GM15510 (cell line): ENCODE data around the gene FBXL13.

Experiments
- POLR2A ChIP-seq: IDR thresholded peaks from 3 replicates; pipeline ENCODE4 v1.6.1; 2011; ENCODE audit warnings: borderline replicate concordance; ENCODE audit not compliant: insufficient read length; ENCODE audit errors: extremely low read depth

Gene FBXL13

DNA sequence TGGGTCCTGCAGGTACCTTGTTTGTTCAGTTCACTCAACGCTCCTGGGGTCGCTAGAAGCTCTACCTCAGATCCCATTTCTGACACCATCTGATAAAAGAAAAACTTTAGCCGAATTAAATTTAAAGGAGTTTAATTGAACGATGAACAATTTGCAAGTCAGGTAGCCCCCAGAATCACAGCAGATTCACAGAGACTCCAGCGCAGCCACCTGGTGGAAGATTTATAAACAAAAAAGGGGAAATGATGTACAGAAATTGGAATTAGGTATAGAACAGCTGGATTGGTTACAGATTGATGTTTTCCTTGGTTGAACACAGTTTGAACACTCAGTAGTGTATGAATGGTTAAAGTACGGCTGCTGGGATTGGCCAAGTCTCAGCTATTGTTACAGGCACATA lies 23.1 kb downstream of the FBXL13 start:
- TF ChIP-seq POLR2A = no peak

DNA sequence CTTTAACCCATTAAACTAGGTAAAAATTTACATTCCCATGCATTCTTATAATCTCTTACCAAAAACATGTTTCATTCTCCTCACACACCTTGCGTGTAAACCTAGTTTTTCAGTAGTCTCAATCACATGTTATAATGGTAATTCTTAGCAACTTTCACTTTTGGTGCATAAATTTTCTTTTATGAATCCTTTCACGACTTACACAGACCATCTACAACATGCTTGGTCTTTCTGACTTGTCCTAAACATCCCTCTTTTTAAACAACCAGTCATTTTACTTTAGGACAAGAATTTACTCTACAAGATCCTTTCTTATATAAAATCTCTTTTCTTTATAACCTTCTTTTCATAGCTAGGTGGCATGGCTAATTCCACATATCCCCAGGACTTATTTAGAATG lies 25.8 kb downstream of the FBXL13 start:
- no peak for TF ChIP-seq POLR2A

DNA sequence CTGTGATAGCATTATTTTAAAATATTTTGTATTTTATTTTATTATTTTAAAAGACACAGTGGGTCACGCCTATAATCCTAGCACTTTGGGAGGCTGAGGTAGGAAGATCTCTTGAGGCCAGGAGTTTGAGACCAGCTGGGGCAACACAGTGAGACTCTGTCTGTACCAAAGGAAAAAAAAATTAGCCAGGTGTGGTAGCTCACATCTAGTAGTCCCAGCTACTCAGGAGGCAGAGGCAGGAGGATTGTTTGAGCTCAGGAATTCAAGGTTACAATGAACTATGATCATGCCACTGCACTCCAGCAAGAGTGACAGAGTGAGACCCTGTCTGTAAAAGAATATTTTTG lies 37.1 kb downstream of the FBXL13 start:
- no peak for TF ChIP-seq POLR2A

DNA sequence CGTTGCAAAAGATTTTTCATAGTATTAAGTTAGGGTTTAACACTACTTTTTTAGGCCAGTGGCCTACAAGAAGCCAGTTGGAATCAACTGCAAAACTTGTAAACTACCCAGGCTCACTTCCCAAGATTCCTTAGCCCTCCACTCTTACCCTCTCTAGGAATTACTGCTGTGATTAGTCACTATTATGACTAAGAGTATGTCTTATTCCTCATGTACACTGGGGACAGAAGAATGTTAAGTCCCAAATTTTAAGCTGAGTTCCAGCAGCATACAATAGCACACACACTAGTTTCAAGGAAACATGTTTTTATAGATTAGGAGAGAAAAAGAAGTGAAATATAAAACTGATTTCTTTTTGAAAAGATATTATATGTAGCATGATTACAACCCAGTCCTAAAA lies 42.8 kb downstream of the FBXL13 start:
- no peak for TF ChIP-seq POLR2A

DNA sequence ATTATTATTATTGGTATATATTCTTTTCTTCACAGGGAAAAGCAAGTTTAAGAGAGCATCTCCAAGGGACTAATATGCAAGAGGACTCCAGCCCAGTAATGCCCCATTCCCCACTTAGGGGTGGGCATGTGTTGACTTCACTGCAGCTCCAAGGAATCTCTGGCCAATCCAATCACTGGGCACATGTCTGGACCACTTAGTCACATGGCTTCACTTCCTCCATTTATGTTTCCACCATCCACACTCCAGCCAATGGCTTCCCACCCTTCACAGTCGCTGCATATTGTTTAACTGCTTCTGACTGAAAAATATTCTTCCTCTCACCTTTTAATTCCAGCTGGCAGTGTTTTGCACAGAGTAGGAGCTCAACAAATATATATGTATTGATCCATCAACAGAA lies 43.6 kb downstream of the FBXL13 start:
- TF ChIP-seq POLR2A = no peak

DNA sequence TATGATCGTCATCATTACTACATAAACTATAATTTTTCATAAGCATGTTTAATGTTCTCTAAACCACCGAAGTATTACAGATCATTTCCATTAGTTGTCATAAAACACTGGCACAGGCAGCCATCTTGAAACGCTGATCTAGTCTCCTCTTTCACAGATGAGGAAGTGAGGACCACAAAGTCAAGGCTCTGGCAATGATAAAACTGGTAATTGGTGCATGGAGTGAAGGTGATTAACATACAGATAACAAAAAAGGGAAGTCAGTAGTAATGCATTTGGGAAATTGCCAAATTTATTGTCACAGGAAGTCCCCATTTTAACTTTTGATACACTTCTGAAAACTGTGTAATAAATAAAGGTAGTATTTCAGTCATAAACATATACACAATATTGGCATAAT lies 49.3 kb downstream of the FBXL13 start:
- TF ChIP-seq POLR2A = no peak

DNA sequence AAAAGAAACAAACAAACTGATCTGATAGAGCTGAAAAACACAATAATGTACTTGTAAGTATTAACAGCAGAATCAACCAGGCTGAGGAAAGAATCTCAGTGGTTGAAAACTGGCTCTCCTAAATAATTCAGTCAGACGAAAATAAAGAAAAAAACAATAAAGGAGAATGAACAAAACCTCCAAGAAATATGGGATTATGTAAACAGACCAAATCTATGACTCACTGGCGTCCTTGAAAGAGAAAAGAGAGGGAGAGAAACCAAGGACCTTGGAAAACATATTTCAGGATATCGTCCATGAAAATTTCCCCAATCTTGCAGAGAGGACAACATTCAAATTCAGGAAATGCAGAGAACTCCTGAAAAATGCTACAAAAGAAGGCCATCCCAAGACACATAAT lies 62.9 kb downstream of the FBXL13 start:
- no peak for TF ChIP-seq POLR2A

DNA sequence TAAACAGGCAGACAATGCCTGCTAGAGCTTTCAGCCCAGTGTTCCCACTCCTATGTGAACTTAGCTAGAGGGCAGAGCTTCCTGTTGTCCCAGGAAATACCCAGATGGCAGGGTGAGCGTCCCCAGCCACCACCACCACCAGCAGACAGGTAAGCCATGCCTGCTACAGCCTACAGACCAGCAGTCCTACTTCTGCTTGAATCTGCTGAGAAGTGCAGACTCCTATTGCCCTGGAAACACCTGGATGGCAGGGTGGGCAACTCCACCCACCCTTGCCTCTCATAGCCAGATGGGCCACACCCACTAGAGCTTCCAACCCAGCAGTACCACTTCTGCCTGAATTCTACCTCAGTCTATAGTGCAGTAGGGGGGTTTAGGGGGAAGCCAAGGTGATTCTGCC lies 64.4 kb downstream of the FBXL13 start:
- no peak for TF ChIP-seq POLR2A

DNA sequence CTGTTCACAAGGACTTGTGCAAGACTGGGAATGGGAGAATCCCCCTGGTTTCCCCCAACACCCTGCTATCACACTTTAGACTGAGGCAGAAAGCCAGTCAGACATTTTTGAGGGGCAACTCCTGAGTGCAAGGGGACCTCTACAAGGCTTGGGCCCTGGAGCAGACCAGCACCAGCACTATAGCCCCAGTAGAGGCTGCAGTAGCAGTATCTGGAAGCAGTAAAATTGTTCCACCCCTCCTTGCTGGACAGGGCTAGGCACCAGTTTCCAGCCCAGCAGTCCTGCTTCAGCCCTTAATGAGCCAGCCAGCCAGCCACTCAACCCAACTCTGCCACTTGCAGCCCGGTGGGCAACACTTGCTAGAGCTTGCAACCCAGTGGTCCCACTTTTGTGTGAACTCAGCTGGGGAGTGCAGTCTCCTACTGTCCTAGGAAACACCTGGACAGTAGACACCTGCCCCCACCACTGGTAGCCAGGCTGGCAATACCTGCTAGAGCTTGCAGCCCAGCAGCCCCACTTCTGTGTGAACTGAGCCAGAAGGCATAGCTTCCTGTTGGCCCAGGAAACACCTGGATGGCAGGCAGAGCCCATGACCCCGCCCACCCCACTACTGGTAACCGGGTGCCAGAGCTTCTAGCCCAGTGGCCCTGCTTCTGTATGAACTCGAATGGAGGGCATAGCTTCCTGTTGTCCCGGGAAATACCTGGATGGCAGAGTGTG lies 65.0 kb downstream of the FBXL13 start:
- no peak for TF ChIP-seq POLR2A

DNA sequence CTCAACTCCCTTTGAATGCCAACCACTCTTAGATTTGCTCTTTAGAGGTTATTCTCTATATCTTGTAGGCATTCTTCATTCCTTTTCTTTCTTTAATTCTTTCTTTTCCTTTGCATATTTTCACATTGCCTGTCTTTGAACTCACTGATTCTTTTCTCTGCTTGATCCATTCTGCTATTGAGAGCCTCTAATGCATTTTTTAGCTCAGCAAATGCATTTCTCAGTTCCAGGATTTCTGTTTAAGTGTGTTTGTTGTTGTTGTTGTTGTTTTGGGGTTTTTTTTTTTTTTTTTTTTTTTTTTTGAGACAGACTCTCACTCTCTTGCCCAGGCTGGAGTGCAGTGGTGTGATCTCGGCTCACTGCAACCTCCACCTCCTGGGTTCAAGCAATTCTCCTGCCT lies 71.6 kb downstream of the FBXL13 start:
- no peak for TF ChIP-seq POLR2A

DNA sequence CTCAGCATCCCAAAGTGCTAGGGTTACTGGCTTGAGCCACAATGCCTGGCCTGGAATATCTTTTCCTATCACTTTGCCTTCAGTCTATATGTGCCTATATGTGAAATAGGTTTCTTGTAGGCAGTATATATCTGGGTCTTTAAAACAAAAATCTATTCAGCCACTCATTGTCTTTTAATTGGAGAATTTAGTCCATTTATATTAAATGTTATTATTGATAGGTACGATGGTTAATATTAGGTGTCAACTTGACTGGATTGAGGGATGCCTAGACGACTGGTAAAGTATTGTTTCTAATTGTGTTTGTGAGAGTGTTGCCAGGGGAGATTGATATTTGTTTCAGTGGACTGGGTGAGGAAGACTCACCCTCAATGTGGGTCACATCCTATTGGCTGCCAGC lies 73.4 kb downstream of the FBXL13 start:
- no peak for TF ChIP-seq POLR2A

DNA sequence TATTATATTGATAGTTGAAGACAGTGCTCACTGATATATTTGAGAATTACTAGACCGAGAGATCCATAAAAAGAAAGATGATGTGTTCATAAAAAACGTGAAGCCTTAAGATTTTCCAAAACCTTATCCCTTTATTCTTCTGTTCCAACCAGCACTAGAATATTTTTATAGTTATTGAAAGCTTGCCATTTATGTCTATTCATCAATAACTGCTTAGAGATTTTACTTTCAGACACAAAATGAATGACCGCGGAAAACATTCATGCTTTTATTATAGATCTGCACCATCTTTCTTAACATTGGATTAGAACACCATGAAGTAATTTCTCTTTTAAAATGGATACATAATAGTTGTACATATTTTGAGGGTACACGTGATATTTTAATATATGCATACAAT lies 77.6 kb downstream of the FBXL13 start:
- TF ChIP-seq POLR2A = no peak

DNA sequence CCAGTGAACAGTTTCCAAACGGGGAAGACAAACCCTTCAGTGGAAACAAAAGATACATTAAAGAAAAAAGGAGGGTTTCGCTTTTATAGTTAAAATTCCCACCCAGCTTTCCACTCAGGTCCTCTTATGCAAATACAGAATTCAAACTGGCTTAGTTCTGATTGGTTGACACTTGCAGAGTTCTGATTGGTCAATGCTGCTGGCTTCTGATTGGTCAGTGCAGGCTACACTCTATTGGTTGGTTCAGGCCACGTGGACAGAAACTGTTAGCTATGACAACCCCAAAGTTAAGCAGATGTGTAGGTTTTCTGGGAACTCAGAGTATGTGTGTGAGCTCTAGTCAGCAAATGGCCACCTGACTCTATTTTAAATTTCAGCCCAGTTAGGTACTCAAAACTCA lies 80.0 kb downstream of the FBXL13 start:
- TF ChIP-seq POLR2A = no peak

DNA sequence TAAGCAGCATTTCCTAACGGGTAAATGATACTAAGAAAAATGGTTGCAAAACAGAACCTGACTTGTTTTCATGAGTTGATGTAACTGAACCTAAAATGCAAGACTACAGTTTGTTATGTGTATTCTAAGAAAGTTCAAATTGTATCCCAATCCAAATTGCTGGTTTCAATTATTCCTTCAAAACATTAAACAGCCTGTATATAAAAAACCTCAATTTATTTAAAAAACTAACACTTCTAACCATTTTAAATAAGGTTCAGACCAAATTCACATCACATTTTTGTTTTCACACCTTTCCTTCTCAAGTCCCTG lies 80.9 kb downstream of the FBXL13 start:
- no peak for TF ChIP-seq POLR2A

DNA sequence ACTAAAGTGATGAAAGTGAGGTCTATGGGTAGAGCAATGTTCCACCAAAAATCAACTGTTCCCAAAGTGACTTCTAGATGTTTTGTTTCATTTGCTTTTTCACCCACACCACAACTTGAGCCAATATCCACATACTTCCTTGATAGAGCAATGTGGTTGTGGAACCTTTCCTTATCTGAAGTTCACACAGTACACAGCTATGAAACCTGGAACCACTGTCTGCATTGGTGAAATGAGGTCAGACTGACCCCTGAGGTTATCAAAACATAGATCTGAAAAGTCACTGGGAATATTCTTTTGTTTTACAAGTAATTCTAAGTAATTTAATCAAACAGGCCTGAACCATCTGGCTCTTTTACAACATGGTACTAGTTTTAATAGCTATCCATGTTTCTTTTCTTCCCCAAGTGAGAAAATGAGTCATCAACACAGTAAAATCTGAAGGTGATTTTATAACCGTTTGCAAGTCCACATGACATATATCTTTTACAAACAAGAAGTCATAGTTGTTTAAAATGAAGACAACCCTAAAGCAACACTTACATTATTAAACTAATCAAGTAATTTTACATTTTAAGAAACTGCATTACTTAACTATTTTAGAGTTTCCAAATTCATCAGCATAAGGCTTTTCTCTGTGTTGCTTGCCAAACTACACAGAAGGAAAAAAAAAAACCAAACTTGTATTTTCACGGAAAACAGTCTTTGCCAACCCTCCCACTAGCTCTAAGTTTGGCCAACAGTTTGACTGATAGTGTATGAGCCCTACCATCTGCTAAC lies 81.5 kb downstream of the FBXL13 start:
- no peak for TF ChIP-seq POLR2A

DNA sequence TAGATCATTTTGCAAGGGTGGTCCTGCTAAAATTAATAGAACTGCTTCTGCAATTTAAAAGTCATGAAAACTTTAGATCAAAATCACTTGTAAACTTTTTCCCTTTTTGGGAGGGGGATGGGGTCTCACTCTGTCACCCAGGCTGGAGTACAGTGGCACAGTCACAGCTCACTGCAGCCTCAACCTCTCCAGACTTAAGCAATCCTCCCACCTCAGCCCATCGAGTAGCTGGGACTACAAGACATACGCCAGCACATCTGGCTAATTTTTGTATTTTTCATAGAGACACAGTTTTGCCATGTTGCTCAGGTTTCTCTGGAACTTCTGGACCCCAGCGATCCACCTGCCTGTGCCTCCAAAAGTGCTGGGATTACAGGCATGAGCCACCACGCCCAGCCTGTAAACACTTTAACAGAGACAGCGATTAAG lies 82.1 kb downstream of the FBXL13 start:
- TF ChIP-seq POLR2A = no peak
